GM19193 (cell line): Measurements from ENCODE around the gene KCTD1.

Experiments
- POLR2A ChIP-seq: IDR thresholded peaks from 4 replicates; pipeline ENCODE4 v1.6.1; 2011; ENCODE audit not compliant: insufficient read depth, insufficient read length; ENCODE audit errors: extremely low read depth

Gene KCTD1

GRCh38 chr18:26556573-26556972 lies 8.2 kb upstream of the KCTD1 start:
- no peak for TF ChIP-seq POLR2A

- TF ChIP-seq POLR2A: no peak
These were observed 7.6 kb upstream of the KCTD1 start for GRCh38 chr18:26555804-26556553.

GRCh38 chr18:26553943-26554342 lies 5.6 kb upstream of the KCTD1 start:
- no peak for TF ChIP-seq POLR2A

GRCh38 chr18:26551695-26552081 lies 3.3 kb upstream of the KCTD1 start:
- no peak for TF ChIP-seq POLR2A

- TF ChIP-seq POLR2A: no peak
These were observed 2.8 kb upstream of the KCTD1 start for GRCh38 chr18:26550998-26551694.

- no peak for TF ChIP-seq POLR2A
These were observed 1.1 kb upstream of the KCTD1 start for GRCh38 chr18:26549263-26550094.

- TF ChIP-seq POLR2A: no peak
These were observed 523 bp downstream of the KCTD1 start for GRCh38 chr18:26547646-26548414.

- no peak for TF ChIP-seq POLR2A
These were observed 1.3 kb downstream of the KCTD1 start for GRCh38 chr18:26546875-26547645.

- TF ChIP-seq POLR2A: no peak
These were observed 2.0 kb downstream of the KCTD1 start for GRCh38 chr18:26546170-26546874.

- no peak for TF ChIP-seq POLR2A
These were observed 2.8 kb downstream of the KCTD1 start for GRCh38 chr18:26545335-26546123.

GRCh38 chr18:26544451-26544850 lies 3.9 kb downstream of the KCTD1 start:
- TF ChIP-seq POLR2A: no peak

GRCh38 chr18:26543373-26543772 lies 5.0 kb downstream of the KCTD1 start:
- no peak for TF ChIP-seq POLR2A
